ENCODE data around the gene FBXO24.

Gene FBXO24

GRCh38 chr7:100580466-100581283 is 5.5 kb upstream of the FBXO24 start:
- H2BK15ac ChIP-seq (ENCODE audit: low read length): no peak overlapping the region
- H3K9ac ChIP-seq (ENCODE audit: low read depth, low read length, poor library complexity): no peak overlapping the region
- H2AFZ ChIP-seq (ENCODE audit: low read length): no peak overlapping the region
- no peak overlapping the region for H3K27ac ChIP-seq (replicated peaks; ENCODE audit: low read length)
- no peak overlapping the region for H3K18ac ChIP-seq (ENCODE audit: low read length)
- H3K23ac ChIP-seq (ENCODE audit: low read depth, low read length, poor library complexity): peak overlapping the region; percentile 37
- H3K9me3 ChIP-seq (replicated peaks in 1 of 2; ENCODE audit: control insufficient read depth in 2 of 2, insufficient read depth in 1 of 2, low read depth in 1 of 2, low read length in 2 of 2): peaks cover 0 to 5% of the 10 kb centered on the region in 2 donors
- peaks cover 15 to 19% of the 10 kb centered on the region in 2 donors for H3K4me1 ChIP-seq (ENCODE audit: control insufficient read depth in 2 of 2, insufficient read depth in 1 of 2, low read depth in 1 of 2, low read length in 2 of 2)
- H3K27me3 ChIP-seq (ENCODE audit: control insufficient read depth in 3 of 3, insufficient read depth in 3 of 3, low read depth in 1 of 3, low read length in 3 of 3): no peaks in the 10 kb centered on the region
- H3K14ac ChIP-seq (ENCODE audit: low read length): peak overlapping the region; percentile 25
- H4K8ac ChIP-seq (ENCODE audit: low read depth, low read length): no peak overlapping the region
- WGBS, 2 donors (ENCODE audit: extremely low coverage in 2 of 2, insufficient read length in 2 of 2, insufficient replicate concordance in 1 of 2): 100% methylated on average over 3 of the region's 11 CpGs; no CpG with 5 or more reads in 1 of the 2 donors
- H3K36me3 ChIP-seq (replicated peaks in 1 of 2; ENCODE audit: control insufficient read depth in 2 of 2, insufficient read depth in 2 of 2, low read length in 2 of 2): peaks cover 41 to 74% of the 10 kb centered on the region in 2 donors
- peaks cover 3% of the 10 kb centered on the region for H3K79me1 ChIP-seq (ENCODE audit: low read depth, low read length)
- H3K4me2 ChIP-seq (ENCODE audit: insufficient read depth, low read length, poor library complexity, severe bottlenecking): no peak overlapping the region
- H3K4ac ChIP-seq (ENCODE audit: low read length): no peak overlapping the region
- peak overlapping the region; percentile 5 for H4K91ac ChIP-seq (ENCODE audit: low read depth, low read length, poor library complexity)
- H2BK120ac ChIP-seq (ENCODE audit: low read depth, low read length): no peak overlapping the region
- no peak overlapping the region for H2BK5ac ChIP-seq (ENCODE audit: low read length)
- no peak for DNase-seq (ENCODE audit: low spot score)
- peak overlapping the region in 1 of 2 donors; percentile 20 for H3K4me3 ChIP-seq (ENCODE audit: low read length in 2 of 2)
- no peak overlapping the region for H2BK12ac ChIP-seq (ENCODE audit: low read length)
- no peak overlapping the region for H2AK5ac ChIP-seq (ENCODE audit: low read depth, low read length)

- H3K27me3 ChIP-seq (ENCODE audit: control insufficient read depth in 3 of 3, insufficient read depth in 3 of 3, low read depth in 1 of 3, low read length in 3 of 3): no peaks in the 10 kb centered on the region
- no peak overlapping the region for H4K91ac ChIP-seq (ENCODE audit: low read depth, low read length, poor library complexity)
- peaks cover 15 to 19% of the 10 kb centered on the region in 2 donors for H3K4me1 ChIP-seq (ENCODE audit: control insufficient read depth in 2 of 2, insufficient read depth in 1 of 2, low read depth in 1 of 2, low read length in 2 of 2)
- peak overlapping the region; percentile 32 for H2AK5ac ChIP-seq (ENCODE audit: low read depth, low read length)
- H3K36me3 ChIP-seq (replicated peaks in 1 of 2; ENCODE audit: control insufficient read depth in 2 of 2, insufficient read depth in 2 of 2, low read length in 2 of 2): peaks cover 33 to 60% of the 10 kb centered on the region in 2 donors
- peak overlapping the region; percentile 30 for H3K9ac ChIP-seq (ENCODE audit: low read depth, low read length, poor library complexity)
- no peak overlapping the region for H2BK5ac ChIP-seq (ENCODE audit: low read length)
- H3K4me2 ChIP-seq (ENCODE audit: insufficient read depth, low read length, poor library complexity, severe bottlenecking): no peak overlapping the region
- no peak overlapping the region for H2AFZ ChIP-seq (ENCODE audit: low read length)
- no peak overlapping the region for H3K4me3 ChIP-seq (ENCODE audit: low read length in 2 of 2)
- H3K18ac ChIP-seq (ENCODE audit: low read length): no peak overlapping the region
- H3K9me3 ChIP-seq (replicated peaks in 1 of 2; ENCODE audit: control insufficient read depth in 2 of 2, insufficient read depth in 1 of 2, low read depth in 1 of 2, low read length in 2 of 2): peaks cover 0 to 5% of the 10 kb centered on the region in 2 donors
- no peak overlapping the region for H3K14ac ChIP-seq (ENCODE audit: low read length)
- no peak overlapping the region for H3K23ac ChIP-seq (ENCODE audit: low read depth, low read length, poor library complexity)
- DNase-seq (ENCODE audit: low spot score): no peak
- no peak overlapping the region for H4K8ac ChIP-seq (ENCODE audit: low read depth, low read length)
- no peak overlapping the region for H2BK120ac ChIP-seq (ENCODE audit: low read depth, low read length)
- no peak overlapping the region for H2BK12ac ChIP-seq (ENCODE audit: low read length)
- H3K4ac ChIP-seq (ENCODE audit: low read length): no peak overlapping the region
- H2BK15ac ChIP-seq (ENCODE audit: low read length): no peak overlapping the region
- H3K27ac ChIP-seq (replicated peaks; ENCODE audit: low read length): no peak overlapping the region
- WGBS, 2 donors (ENCODE audit: extremely low coverage in 2 of 2, insufficient read length in 2 of 2, insufficient replicate concordance in 1 of 2): no CpG with 5 or more reads among the region's 20 CpGs
- H3K79me1 ChIP-seq (ENCODE audit: low read depth, low read length): peaks cover 3% of the 10 kb centered on the region
Observed at GRCh38 chr7:100582041-100582579, 4.0 kb upstream of the FBXO24 start.

GRCh38 chr7:100582650-100583049 is 3.5 kb upstream of the FBXO24 start:
- Histone ChIP-seq H2BK120ac (ENCODE audit: low read depth, low read length) (no peak overlapping the region), H3K4ac (ENCODE audit: low read length) (no peak overlapping the region), H3K79me1 (ENCODE audit: low read depth, low read length) (peaks cover 3% of the 10 kb centered on the region), H4K91ac (ENCODE audit: low read depth, low read length, poor library complexity) (no peak overlapping the region), H3K4me2 (ENCODE audit: insufficient read depth, low read length, poor library complexity, severe bottlenecking) (no peak overlapping the region), H3K4me3 (ENCODE audit: low read length in 2 of 2) (no peak overlapping the region), H3K9ac (ENCODE audit: low read depth, low read length, poor library complexity) (no peak overlapping the region), H2AFZ (ENCODE audit: low read length) (no peak overlapping the region), H3K18ac (ENCODE audit: low read length) (no peak overlapping the region), H3K36me3 (replicated peaks in 1 of 2; ENCODE audit: control insufficient read depth in 2 of 2, insufficient read depth in 2 of 2, low read length in 2 of 2) (peaks cover 33 to 58% of the 10 kb centered on the region in 2 donors), H3K23ac (ENCODE audit: low read depth, low read length, poor library complexity) (no peak overlapping the region), H3K9me3 (replicated peaks in 1 of 2; ENCODE audit: control insufficient read depth in 2 of 2, insufficient read depth in 1 of 2, low read depth in 1 of 2, low read length in 2 of 2) (peaks cover 0 to 5% of the 10 kb centered on the region in 2 donors), H2BK12ac (ENCODE audit: low read length) (no peak overlapping the region), H3K27me3 (ENCODE audit: control insufficient read depth in 3 of 3, insufficient read depth in 3 of 3, low read depth in 1 of 3, low read length in 3 of 3) (no peaks in the 10 kb centered on the region), H2AK5ac (ENCODE audit: low read depth, low read length) (no peak overlapping the region), H2BK5ac (ENCODE audit: low read length) (no peak overlapping the region), H4K8ac (ENCODE audit: low read depth, low read length) (no peak overlapping the region), H3K14ac (ENCODE audit: low read length) (no peak overlapping the region), H3K27ac (replicated peaks; ENCODE audit: low read length) (no peak overlapping the region), H2BK15ac (ENCODE audit: low read length) (no peak overlapping the region), H3K4me1 (ENCODE audit: control insufficient read depth in 2 of 2, insufficient read depth in 1 of 2, low read depth in 1 of 2, low read length in 2 of 2) (peaks cover 15 to 19% of the 10 kb centered on the region in 2 donors)
- no peak for DNase-seq (ENCODE audit: low spot score)
- WGBS, 2 donors (ENCODE audit: extremely low coverage in 2 of 2, insufficient read length in 2 of 2, insufficient replicate concordance in 1 of 2): no CpG with 5 or more reads among the region's 11 CpGs
